EL (cell line): Measurements from ENCODE around the gene LEMD3.

Experiments
- DNase-seq: peaks from one replicate; pipeline ENCODE4 v3.0.0-alpha.2; 2016

The LEMD3 gene

GRCh38 chr12:65208964-65209654 lies 39.7 kb downstream of the LEMD3 start:
- DNase-seq = no peak

- no peak for DNase-seq
Observed at GRCh38 chr12:65209655-65210043, 40.3 kb downstream of the LEMD3 start.

DNA sequence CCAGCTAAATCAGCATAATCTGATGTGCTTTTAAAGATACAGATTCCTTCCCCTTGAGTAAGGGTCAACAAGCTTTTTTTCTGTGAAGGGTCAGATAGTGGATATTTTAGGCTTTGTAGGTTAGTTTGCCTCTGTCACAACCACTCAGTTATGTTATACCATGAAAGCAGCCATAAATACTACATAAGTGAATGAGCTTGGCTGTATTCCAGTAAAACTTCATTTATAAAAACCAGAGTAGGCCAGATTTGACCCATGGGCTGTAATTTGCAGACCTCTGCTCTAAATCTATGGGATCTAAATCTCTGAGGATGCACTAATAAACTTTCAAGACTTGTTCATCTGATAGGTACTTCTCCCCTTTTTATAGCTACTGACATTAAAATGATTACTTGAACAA lies 47.7 kb downstream of the LEMD3 start:
- DNase-seq = no peak

DNA sequence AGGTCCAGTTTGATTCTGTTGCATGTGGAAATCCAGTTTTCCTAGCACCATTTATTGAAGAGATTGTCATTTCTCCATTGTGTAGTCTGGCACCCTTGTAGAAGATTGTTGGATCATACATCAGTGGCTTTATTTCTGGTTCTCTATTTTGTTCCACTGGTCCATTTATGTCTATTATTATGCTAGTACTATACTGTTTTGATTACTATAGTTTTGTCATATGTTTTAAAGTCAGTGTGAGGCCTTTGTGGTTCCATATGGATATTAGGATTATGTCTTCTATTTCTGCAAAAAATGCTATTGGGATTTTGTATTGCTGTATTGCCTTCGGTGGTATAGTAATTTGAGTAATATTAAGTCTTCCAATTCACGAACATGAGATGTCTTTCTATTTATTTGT lies 51.4 kb downstream of the LEMD3 start:
- no peak for DNase-seq

DNA sequence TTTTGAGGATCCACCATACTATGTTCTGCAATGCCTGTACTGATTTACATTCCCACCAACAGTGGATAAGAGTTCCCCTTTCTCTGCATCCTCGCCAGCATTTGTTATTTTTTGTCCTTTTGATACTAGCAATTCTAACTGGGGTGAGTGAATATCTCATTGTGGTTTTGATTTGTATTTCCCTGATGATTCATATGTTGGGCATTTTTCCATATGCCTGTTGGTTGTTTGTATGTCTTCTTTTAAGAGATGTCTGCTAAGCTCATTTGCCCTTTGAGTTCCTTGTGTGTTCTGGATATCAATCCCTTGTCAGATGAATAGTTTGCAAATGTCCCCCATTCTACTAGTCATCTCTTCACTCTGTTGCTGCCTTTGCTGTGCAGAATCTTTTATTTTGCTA lies 60.1 kb downstream of the LEMD3 start:
- peak; percentile 83 for DNase-seq

GRCh38 chr12:65232476-65233077 lies 63.2 kb downstream of the LEMD3 start:
- peak; percentile 25 for DNase-seq

- DNase-seq = no peak
Observed at GRCh38 chr12:65237153-65237552, 67.8 kb downstream of the LEMD3 start.

DNA sequence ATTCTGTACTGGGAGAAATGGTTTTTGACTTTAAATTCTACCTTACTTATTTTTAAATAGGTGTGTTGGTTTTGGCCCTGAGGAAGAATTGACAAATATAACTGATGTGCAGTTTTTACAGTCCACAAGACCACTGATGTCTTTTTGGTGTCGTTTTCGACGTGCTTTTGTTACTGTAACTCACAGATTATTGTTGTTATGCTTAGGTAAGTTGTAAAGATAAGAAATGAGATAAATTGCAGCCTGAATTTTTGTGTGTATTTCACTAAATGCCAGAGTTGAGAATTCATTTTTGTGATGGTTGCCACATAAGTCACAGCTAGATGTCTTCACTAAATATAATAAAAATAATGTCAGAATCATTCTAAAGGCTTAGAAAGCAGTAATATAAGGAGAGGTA lies 69.2 kb downstream of the LEMD3 start:
- no peak for DNase-seq

DNA sequence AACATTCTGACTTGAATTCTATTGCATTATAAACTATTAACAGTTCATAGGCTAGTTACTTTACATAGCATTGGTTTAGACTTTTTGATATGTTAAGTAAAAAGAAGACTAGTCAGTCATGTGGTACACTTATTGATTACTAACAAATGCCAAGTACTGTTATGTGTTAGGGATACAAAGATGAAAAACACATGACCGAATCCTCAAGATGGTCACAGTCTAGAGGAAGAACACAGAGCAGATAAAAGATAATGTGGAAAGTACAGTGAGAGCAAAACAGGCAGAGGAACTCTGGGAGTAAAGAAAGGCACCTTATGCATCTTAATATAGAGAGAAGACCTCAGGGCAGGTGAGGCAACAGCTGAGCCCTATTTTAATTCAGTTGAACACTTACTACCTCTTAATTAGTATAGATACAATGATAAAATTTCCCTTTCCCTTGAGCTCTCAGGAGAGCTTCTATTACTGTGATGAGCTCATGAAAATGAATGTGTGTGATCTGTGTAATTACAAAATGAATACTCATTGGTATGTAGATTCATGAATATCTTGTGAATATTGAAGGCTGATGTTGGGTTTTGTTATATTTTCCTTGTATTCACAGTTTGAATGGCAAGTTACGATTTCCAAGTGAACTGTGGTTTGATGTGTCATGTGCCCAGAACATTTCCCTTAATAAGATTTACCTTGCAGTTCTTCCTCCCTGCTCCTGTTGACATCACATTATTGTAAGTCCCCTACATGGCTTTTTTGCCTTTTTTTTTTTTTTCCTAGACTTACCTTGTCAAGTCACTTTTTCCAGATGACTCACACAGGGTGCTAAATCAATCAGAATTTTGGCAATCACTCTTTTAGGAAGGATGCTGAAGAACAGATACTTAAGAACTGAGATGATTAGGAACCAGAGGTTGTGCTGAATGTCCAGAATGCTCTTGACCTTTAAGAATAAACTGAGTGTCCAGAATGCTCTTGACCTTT lies 79.6 kb downstream of the LEMD3 start:
- DNase-seq = no peak

GRCh38 chr12:65252515-65252914 lies 83.1 kb downstream of the LEMD3 start:
- DNase-seq = no peak

GRCh38 chr12:65257986-65258385 lies 88.6 kb downstream of the LEMD3 start:
- DNase-seq = no peak

GRCh38 chr12:65259501-65259900 lies 90.1 kb downstream of the LEMD3 start:
- no peak for DNase-seq

DNA sequence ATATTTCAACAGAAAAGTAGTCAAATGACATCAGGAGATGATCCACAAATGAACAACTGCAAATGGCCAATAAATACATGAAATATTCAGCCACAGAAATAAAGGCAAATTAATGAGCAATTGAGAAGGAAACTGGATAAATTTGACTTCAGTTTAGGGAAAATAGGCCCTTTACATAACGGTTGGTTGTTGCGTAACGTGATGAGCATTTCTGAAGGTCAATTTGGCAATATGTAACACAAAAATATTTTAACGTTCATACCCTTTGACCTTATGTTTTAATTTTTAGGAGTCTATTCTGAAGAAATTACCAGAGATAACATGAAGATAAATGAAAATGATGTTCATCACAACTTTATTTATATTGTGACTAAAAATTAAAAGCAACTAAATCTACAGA lies 94.4 kb downstream of the LEMD3 start:
- DNase-seq = no peak

- no peak for DNase-seq
Observed at GRCh38 chr12:65266408-65266807, 97.0 kb downstream of the LEMD3 start.

DNA sequence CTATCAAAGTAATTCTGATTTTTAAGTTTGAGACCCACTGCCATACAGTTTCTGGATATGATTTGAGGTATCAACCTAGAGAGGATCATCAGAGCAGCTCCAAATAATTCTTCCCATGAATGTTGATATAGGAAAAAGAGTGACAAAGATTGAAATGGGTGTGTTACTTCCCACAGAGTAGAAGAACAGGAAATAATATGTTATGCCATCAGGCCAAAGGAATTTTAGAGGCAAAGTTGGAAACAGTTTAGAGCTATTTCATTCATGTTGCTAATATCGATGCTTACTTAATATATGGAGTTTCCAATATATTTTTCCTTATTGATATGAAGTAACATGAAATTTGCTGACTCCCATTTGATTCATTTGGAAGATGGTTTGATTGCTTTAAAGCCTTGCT lies 100.2 kb downstream of the LEMD3 start:
- peak; percentile 34 for DNase-seq

GRCh38 chr12:65274602-65275272 lies 105.4 kb downstream of the LEMD3 start:
- DNase-seq = no peak

DNA sequence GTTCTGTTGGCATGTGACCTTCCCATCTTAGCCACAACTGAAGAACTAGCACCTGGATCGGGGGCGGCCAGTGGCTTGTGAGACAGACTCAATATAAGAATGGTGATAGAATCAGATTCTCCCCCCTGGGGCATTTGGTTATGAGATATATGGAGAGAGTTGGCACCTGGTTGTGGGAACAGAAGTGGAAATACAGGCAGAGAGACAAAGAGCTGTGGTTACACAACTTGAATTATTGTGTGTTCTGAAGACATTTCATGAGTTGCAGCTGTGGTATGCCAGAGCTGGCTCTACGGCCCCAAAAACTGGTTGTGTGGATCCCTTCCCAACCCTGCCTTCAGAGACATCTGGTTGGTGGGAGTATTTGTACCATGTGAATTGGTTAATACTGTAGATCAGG lies 106.2 kb downstream of the LEMD3 start:
- DNase-seq = no peak

- no peak for DNase-seq
Observed at GRCh38 chr12:65276916-65277530, 107.6 kb downstream of the LEMD3 start.

GRCh38 chr12:65277994-65278575 lies 108.7 kb downstream of the LEMD3 start:
- DNase-seq = no peak

DNA sequence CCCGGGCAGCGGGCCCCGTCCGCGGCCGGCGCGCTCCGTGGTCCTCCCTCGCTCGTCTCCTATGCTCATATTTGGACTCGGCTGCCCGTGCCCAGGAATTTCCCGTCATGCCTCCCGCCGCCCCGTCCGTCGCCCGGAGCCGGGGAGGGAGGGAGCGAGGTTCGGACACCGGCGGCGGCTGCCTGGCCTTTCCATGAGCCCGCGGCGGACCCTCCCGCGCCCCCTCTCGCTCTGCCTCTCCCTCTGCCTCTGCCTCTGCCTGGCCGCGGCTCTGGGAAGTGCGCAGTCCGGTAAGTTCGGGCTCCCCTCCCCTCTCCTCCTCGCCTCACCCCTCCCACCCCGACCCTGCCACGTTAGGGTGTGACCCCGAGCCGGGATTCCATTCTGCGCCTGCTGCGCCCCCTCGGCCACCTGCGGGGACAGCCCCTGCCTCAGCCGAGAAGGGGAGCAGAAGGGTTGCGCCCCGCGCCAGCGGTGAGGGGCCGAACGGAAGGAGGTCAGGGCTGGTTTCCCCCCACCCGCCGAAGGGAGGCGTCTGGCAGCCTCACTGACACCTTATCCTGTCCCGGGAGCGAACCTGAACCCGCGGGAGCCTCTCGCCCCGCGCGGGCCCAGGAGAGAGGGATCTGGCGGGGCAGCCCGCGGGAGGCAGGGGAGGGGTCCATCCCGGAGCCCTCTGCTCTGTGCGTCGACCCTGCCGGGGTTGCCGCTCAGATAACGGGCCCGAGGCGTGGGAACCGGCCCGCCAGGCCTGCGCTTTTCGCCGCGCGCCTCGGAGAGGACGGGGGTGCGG lies 109.4 kb downstream of the LEMD3 start, which contains the start of gene MSRB3:
Gene MSRB3, plus strand, starts transcription at position 108 of the 793 bp plus-strand sequence. CDS start 29,897 bp downstream, outside the sequence.
- peak; percentile 84 for DNase-seq
